Sigmoid colon (tissue), 7 donors: Measurements from ENCODE around the gene CCDC159. TPM values are rescaled to one million over a fixed set of nuclear protein-coding genes. Genes with fewer than 3 reads are reported as not detected.

Source experiments
- DNase-seq: peaks from one replicate; pipeline ENCODE4 v3.0.0-alpha.2; 2019
- H3K27ac ChIP-seq, 4 donors: fragments of 200-600 bp; sonication (generic); one replicate each; pipeline ENCODE4 v1.5.1; 2016 to 2019; ENCODE audit warnings: mild to moderate bottlenecking in 1 of 4
- H3K27me3 ChIP-seq, 3 donors: fragments of 200-600 bp; sonication (generic); one replicate each; pipeline ENCODE4 v1.5.1; 2019; ENCODE audit warnings: mild to moderate bottlenecking in 1 of 3
- H3K36me3 ChIP-seq, 4 donors: fragments of 200-600 bp; sonication (generic); one replicate each; pipeline ENCODE4 v1.5.1; 2016 to 2019
- H3K4me1 ChIP-seq, 4 donors: fragments of 200-600 bp; sonication (generic); one replicate each; pipeline ENCODE4 v1.5.1; 2017 to 2019
- H3K4me3 ChIP-seq, 4 donors: fragments of 200-600 bp; sonication (generic); one replicate each; pipeline ENCODE4 v1.5.1; 2017 to 2019; ENCODE audit warnings: mild to moderate bottlenecking in 2 of 4, moderate library complexity in 1 of 4
- H3K9me3 ChIP-seq, 4 donors: fragments of 200-600 bp in 3 of 4; sonication (generic) in 3 of 4; one replicate each; pipeline versions ENCODE4 v1.5.1 to v1.6.1; 2013 to 2019
- CTCF ChIP-seq, 4 experiments: fragments of 450-650 bp in 3 of 4; fragments of 200-600 bp in 1 of 4; IDR thresholded peaks; one replicate each; pipeline ENCODE4 v1.5.1; 2016 to 2019; ENCODE audit warnings: antibody characterized with exemption in 4 of 4, mild to moderate bottlenecking in 3 of 4, moderate library complexity in 2 of 4
- EP300 ChIP-seq, 4 donors: sonication (generic); formaldehyde crosslinking; IDR thresholded peaks; one replicate each; pipeline ENCODE4 v1.6.1; 2017; ENCODE audit warnings: antibody characterized with exemption in 4 of 4
- POLR2A ChIP-seq, 2 donors: fragments of 450-650 bp; IDR thresholded peaks; one replicate each; pipeline ENCODE4 v1.6.1; 2016; ENCODE audit warnings: antibody characterized with exemption in 2 of 2, mild to moderate bottlenecking in 2 of 2, moderate library complexity in 2 of 2
- POLR2AphosphoS5 ChIP-seq, 4 donors: sonication (generic); formaldehyde crosslinking; IDR thresholded peaks; one replicate each; pipeline ENCODE4 v1.6.1; 2017; ENCODE audit warnings: antibody characterized with exemption in 4 of 4
- WGBS, 2 donors: extraction: QIAGEN DNeasy Blood & Tissue Kit; methylation state at CpG; one replicate each; pipeline ENCODE4 v1.1.7; 2013; 5-methylcytosine and 5-hydroxymethylcytosine counted together
- intact Hi-C: fragments of 100-400 bp; cut with DNase I; formaldehyde crosslinking; loops from one replicate; pipeline ENCODE4 v1.15.1; 2023
- polyA plus RNA-seq, 3 donors: library from polyadenylated mRNA; stranded (reverse); fragments of 200-250 nt; gene quantifications; one replicate each; pipeline ENCODE4 v1.2.3, GENCODE V29; 2013
- total RNA-seq, 4 donors: library from RNA; depleted of rRNA; stranded (reverse); fragments of >200 nt; gene quantifications; one replicate each; pipeline ENCODE4 v1.1.0, GENCODE V29; 2016
- donor health status: healthy with polysubstance abuse.
- donor health status: Bipolar disorder and iron deficiency.
- donor health status: healthy.

CCDC159 gene
- total and polyA plus RNA-seq, 7 donors: 11.6 to 42.4 (median 19.6) TPM

GRCh38 chr19:11323601-11324078, 22.7 kb upstream of the CCDC159 start:
- DNase-seq: no peak
- intact Hi-C loops: loop anchor here (2.0 kb wide), 1 partner anchor 15 kb away; the partner anchor contains the start of gene RAB3D
- peaks cover 0 to 24% (median 18%) of the 10 kb centered on the region in 4 donors for H3K4me1 ChIP-seq

GRCh38 chr19:11324079-11324661, 22.1 kb upstream of the CCDC159 start:
- TF ChIP-seq POLR2AphosphoS5 (IDR thresholded peaks at IDR 0.05): peak; percentile 41 to 56 (median 54)
- TF ChIP-seq EP300 (IDR thresholded peaks at IDR 0.05): peak in 2 of 4 donors; percentile 1 to 21
- TF ChIP-seq POLR2A (IDR thresholded peaks at IDR 0.05): no peak
- no peak for TF ChIP-seq CTCF (IDR thresholded peaks at IDR 0.05)
- peak; percentile 92 for DNase-seq
- H3K27ac ChIP-seq: peak overlapping the region; percentile 62 to 87 (median 71)
- 8 to 10% methylated on average over 10 of the region's 10 CpGs for WGBS, 2 donors
- H3K36me3 ChIP-seq: peaks cover 0 to 38% (median 9%) of the 10 kb centered on the region in 4 donors
- H3K4me3 ChIP-seq: no peak overlapping the region
- no peaks in the 10 kb centered on the region for H3K27me3 ChIP-seq
- H3K9me3 ChIP-seq: no peaks in the 10 kb centered on the region
- H3K4me1 ChIP-seq: peaks cover 0 to 24% (median 18%) of the 10 kb centered on the region in 4 donors
- intact Hi-C loops: loop anchor here (2.0 kb wide), 1 partner anchor 15 kb away; the partner anchor contains the start of gene RAB3D

More at GRCh38 chr19:11323601-11324078, 22.7 kb upstream of the CCDC159 start:
- 52 to 70% methylated on average over 5 of the region's 5 CpGs for WGBS, 2 donors
- no peaks in the 10 kb centered on the region for H3K27me3 ChIP-seq
- peak overlapping the region; percentile 62 to 87 (median 71) for H3K27ac ChIP-seq
- H3K9me3 ChIP-seq: no peaks in the 10 kb centered on the region
- TF ChIP-seq POLR2A (IDR thresholded peaks at IDR 0.05) (no peak), POLR2AphosphoS5 (IDR thresholded peaks at IDR 0.05) (no peak), EP300 (IDR thresholded peaks at IDR 0.05) (no peak), CTCF (IDR thresholded peaks at IDR 0.05) (no peak)
- peaks cover 0 to 32% (median 9%) of the 10 kb centered on the region in 4 donors for H3K36me3 ChIP-seq
- no peak overlapping the region for H3K4me3 ChIP-seq

- DNase-seq: no peak
- H3K27ac ChIP-seq: peak overlapping the region; percentile 62 to 87 (median 71)
- 72% methylated on average over 17 of the region's 17 CpGs for WGBS, 2 donors
- H3K27me3 ChIP-seq: no peaks in the 10 kb centered on the region
- H3K4me1 ChIP-seq: peaks cover 0 to 24% (median 18%) of the 10 kb centered on the region in 4 donors
- H3K4me3 ChIP-seq: no peak overlapping the region
- TF ChIP-seq POLR2AphosphoS5 (IDR thresholded peaks at IDR 0.05): no peak
- TF ChIP-seq POLR2A (IDR thresholded peaks at IDR 0.05): no peak
- TF ChIP-seq EP300 (IDR thresholded peaks at IDR 0.05): no peak
- no peak for TF ChIP-seq CTCF (IDR thresholded peaks at IDR 0.05)
- H3K9me3 ChIP-seq: no peaks in the 10 kb centered on the region
- H3K36me3 ChIP-seq: peaks cover 0 to 45% (median 11%) of the 10 kb centered on the region in 4 donors
- intact Hi-C loops: loop anchor here (2.0 kb wide), 1 partner anchor 14 kb away; the partner anchor contains the start of gene RAB3D
These were observed 21.4 kb upstream of the CCDC159 start for GRCh38 chr19:11324748-11325389.

GRCh38 chr19:11325544-11325943, 20.8 kb upstream of the CCDC159 start:
- H3K4me3 ChIP-seq: no peak overlapping the region
- no peak for TF ChIP-seq POLR2A (IDR thresholded peaks at IDR 0.05)
- no peak for TF ChIP-seq EP300 (IDR thresholded peaks at IDR 0.05)
- no peak for TF ChIP-seq POLR2AphosphoS5 (IDR thresholded peaks at IDR 0.05)
- no peak for TF ChIP-seq CTCF (IDR thresholded peaks at IDR 0.05)
- H3K27me3 ChIP-seq: no peaks in the 10 kb centered on the region
- intact Hi-C loops: loop anchor here (2.0 kb wide), 1 partner anchor 13 kb away; the partner anchor contains the start of gene RAB3D
- 89 to 91% methylated on average over 7 of the region's 7 CpGs for WGBS, 2 donors
- no peaks in the 10 kb centered on the region for H3K9me3 ChIP-seq
- peak overlapping the region in 1 of 4 donors; percentile 87 for H3K27ac ChIP-seq
- H3K4me1 ChIP-seq: peaks cover 0 to 24% (median 18%) of the 10 kb centered on the region in 4 donors
- H3K36me3 ChIP-seq: peaks cover 0 to 52% (median 14%) of the 10 kb centered on the region in 4 donors
- DNase-seq: no peak
